ENCODE results near the gene PBRM1. TPM values are rescaled to one million over a fixed set of nuclear protein-coding genes. Genes with fewer than 3 reads are reported as not detected.

Gene PBRM1
- total and polyA plus RNA-seq, 2 of the 8 experiments (the other 6 are each of a cell fraction or from before 2014, with no cell fraction given), result 19.3 to 65.8 TPM

GRCh38 chr3:52522651-52523251, 163.0 kb downstream of the PBRM1 start:
- no peak for FAIRE-seq
- no peak overlapping the region for H3K23ac ChIP-seq (ENCODE audit: insufficient read length)
- H3K27ac ChIP-seq (ENCODE audit: low read depth, low read length), result no peak overlapping the region
- H3K23me2 ChIP-seq (ENCODE audit: low read depth, low read length), result no peaks in the 10 kb centered on the region; the same call in 1 of the 2 replicates
- TF ChIP-seq NRF1 (IDR thresholded peaks at IDR 0.05; ENCODE audit: low read depth, low read length), result no peak
- no peak for TF ChIP-seq CHD2 (IDR thresholded peaks at IDR 0.05; ENCODE audit: low read length)
- TF ChIP-seq CHD1 (IDR thresholded peaks at IDR 0.05; ENCODE audit: low read depth, low read length), result no peak
- no peak for TF ChIP-seq RAD21 (IDR thresholded peaks at IDR 0.05 in 1 of 2, conservative IDR thresholded peaks at IDR 0.05 in 1 of 2; ENCODE audit: low read depth in 2 of 2, low read length in 2 of 2)
- no peak for TF ChIP-seq HDAC6 (IDR thresholded peaks at IDR 0.05; ENCODE audit: low read depth, low read length)
- no peak for TF ChIP-seq POLR2AphosphoS5 (IDR thresholded peaks at IDR 0.05; ENCODE audit: low read depth, low read length)
- no peak for TF ChIP-seq RBBP5 (IDR thresholded peaks at IDR 0.05; ENCODE audit: borderline replicate concordance, low read depth, low read length)
- no peak for TF ChIP-seq MAFK (IDR thresholded peaks at IDR 0.05; ENCODE audit: low read depth, low read length)
- no peak for TF ChIP-seq BACH1 (IDR thresholded peaks at IDR 0.05; ENCODE audit: low read length)
- TF ChIP-seq ZNF274 (IDR thresholded peaks at IDR 0.05; ENCODE audit: borderline replicate concordance, extremely low read depth, low read length), result no peak
- TF ChIP-seq POU5F1 (IDR thresholded peaks at IDR 0.05; ENCODE audit: low read depth, low read length), result no peak
- H4K20me1 ChIP-seq (replicated peaks in 1 of 2; ENCODE audit: control insufficient read depth in 1 of 2, insufficient read depth in 2 of 2, low read length in 2 of 2), result peaks cover 3 to 28% of the 10 kb centered on the region in 2 experiments
- H3K27me3 ChIP-seq (replicated peaks in 1 of 4; ENCODE audit: control insufficient read depth in 3 of 4, extremely low read depth in 1 of 4, insufficient read depth in 3 of 4, low read length in 3 of 4), result peaks cover 0 to 8% (median 3%) of the 10 kb centered on the region in 4 experiments; a peak in 5 of 7 replicates
- peaks cover 0 to 6% (median 4%) of the 10 kb centered on the region in 4 experiments; a peak in 5 of 7 replicates for H3K4me1 ChIP-seq (replicated peaks in 1 of 4; ENCODE audit: control insufficient read depth in 3 of 4, insufficient read depth in 4 of 4, low read length in 3 of 4)
- H4K5ac ChIP-seq (ENCODE audit: insufficient read length, low read depth, low read length), result no peak overlapping the region
- WGBS, 2 experiments (ENCODE audit: extremely low coverage in 1 of 2, insufficient coverage in 1 of 2, insufficient read length in 1 of 2, insufficient replicate concordance in 2 of 2, low coverage in 1 of 2, low lambda C conversion rate in 2 of 2, missing lambda C conversion rate in 1 of 2), result 90% methylated on average over 11 of the region's 14 CpGs; no CpG with 5 or more reads in 1 of the 2 experiments
- H3K79me2 ChIP-seq (ENCODE audit: control insufficient read depth in 1 of 2, insufficient read depth in 2 of 2, low read length in 2 of 2), result no peaks in the 10 kb centered on the region
- no peak for DNase-seq (ENCODE audit: low read depth in 1 of 2, low spot score in 2 of 2)
- no peak overlapping the region for H3K4me2 ChIP-seq (ENCODE audit: insufficient read depth in 1 of 2, low read depth in 2 of 2, low read length in 2 of 2)
- ChIA-PET CTCF (ENCODE audit: partially characterized antibody) (no interaction called here), POLR2A (ENCODE audit: partially characterized antibody) (interaction anchor here (0.7 to 3.5 kb wide), 7 partner anchors 10 to 57 kb away, joined by 3 to 16 read pairs (median 5); partner anchors contain the start of genes STAB1 and UQCC5)
- no peak overlapping the region for H2BK120ac ChIP-seq (replicated peaks; ENCODE audit: low read depth, low read length)
- H2AK5ac ChIP-seq (ENCODE audit: low read depth, low read length), result no peak overlapping the region
- no peaks in the 10 kb centered on the region for H3K9me3 ChIP-seq (ENCODE audit: insufficient read depth in 2 of 2, low read depth in 1 of 2, low read length in 1 of 2)
- no peak overlapping the region for H3K18ac ChIP-seq (ENCODE audit: extremely low read depth, low read length)
- H3K56ac ChIP-seq (replicated peaks; ENCODE audit: insufficient read length, low read depth, low read length), result no peak overlapping the region
- no peak overlapping the region; a peak in 1 of 7 replicates for H3K9ac ChIP-seq (replicated peaks in 1 of 4; ENCODE audit: extremely low read depth in 1 of 4, low read depth in 3 of 4, low read length in 3 of 4)
- no peak overlapping the region for H3K4ac ChIP-seq (replicated peaks; ENCODE audit: insufficient read length, low read depth, low read length)
- no peak overlapping the region for H2BK12ac ChIP-seq (ENCODE audit: low read depth, low read length)
- H3K4me3 ChIP-seq (ENCODE audit: extremely low read depth in 1 of 4, insufficient read depth in 2 of 4, low read depth in 3 of 4, low read length in 4 of 4), result no peak overlapping the region
- H4K91ac ChIP-seq (replicated peaks; ENCODE audit: insufficient read length, low read length), result no peak overlapping the region
- H2BK15ac ChIP-seq (ENCODE audit: low read length), result no peak overlapping the region
- no peak overlapping the region for H2BK20ac ChIP-seq (ENCODE audit: low read length)
- H3K36me3 ChIP-seq (ENCODE audit: control insufficient read depth in 2 of 4, insufficient read depth in 4 of 4, low read length in 3 of 4), result peaks cover 16 to 47% (median 27%) of the 10 kb centered on the region in 4 experiments
- no peak overlapping the region for H3K14ac ChIP-seq (ENCODE audit: insufficient read length)
- H3K79me1 ChIP-seq (ENCODE audit: low read depth, low read length), result 0 out of 2 replicates have a peak, but pooled peaks cover under 1% of the 10 kb centered on the region
- no peak overlapping the region for H4K8ac ChIP-seq (ENCODE audit: extremely low read depth, insufficient read depth, low read length)
- no peak overlapping the region for H2AFZ ChIP-seq (ENCODE audit: low read length)
- H2BK5ac ChIP-seq (ENCODE audit: low read depth, low read length), result no peak overlapping the region; the same call in 1 of the 2 replicates

Data from H1 (cell line).